GM19035 (cell line): Measurements from ENCODE around the gene ZNF267.
"Not testable (repeated sequence)": the region's sequence is repeated elsewhere in the genome, so short reads cannot be mapped to it uniquely, and the experiment has no call there.

Experiments
- ATAC-seq: cut with Tn5 transposase; IDR thresholded peaks from one replicate; pipeline ENCODE4 v1.9.1; 2021; ENCODE audit not compliant: unreplicated experiment

The ZNF267 gene

DNA sequence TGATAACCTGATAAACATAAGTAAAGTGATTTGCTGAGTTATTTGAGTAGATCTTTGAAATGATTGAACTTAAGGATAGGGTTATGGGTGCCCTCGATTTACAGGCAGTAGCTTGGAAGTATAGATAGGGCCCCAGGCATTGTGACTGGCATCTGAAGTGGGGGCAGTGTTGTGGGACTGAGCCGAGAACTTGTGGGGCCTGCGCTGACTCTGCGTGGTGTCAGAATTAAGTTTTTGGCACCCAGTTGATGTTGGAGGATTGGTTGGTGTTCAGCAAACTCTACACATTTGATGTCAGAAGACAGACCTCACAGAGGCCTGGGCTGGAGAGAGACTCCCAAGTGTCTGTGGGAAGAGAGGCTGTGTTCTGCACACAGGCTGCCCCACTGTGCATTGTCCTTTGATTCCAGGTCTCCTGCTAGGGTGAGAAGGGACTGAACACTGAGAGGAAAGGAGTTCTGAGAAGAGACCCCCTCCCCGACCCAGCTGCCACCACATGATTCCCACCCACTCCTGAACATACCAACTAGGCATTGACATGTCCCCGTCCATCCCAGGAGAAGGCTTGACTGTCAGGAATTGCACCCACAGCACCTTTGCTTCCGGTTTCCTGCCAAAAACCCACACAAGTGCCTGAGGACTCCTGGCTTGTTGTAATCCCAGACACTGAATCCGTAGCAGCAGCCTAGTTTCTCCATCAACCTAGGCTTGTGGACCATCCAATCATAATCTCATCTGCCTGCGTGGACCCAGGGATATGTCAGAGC, 4.5 kb downstream of the ZNF267 start:
- ATAC-seq: no peak

DNA sequence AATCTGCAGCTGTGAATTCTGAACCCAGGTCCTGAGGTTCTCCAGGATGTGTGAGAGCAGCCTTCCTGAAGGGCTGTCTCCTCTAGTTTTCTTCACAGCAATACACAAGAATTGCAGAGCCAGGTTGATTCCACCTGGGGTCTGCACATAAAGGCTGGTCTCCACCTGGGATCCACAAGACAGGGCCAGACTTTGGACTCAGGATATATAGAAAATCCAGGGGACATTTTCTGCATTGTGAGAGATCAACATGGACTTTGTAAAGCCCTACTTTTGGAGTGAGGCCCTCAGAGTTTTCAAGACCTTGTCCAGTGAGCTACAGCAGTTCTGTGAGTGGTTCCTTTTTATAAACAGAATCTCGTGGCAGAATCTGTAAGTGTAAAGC, 6.3 kb downstream of the ZNF267 start:
- ATAC-seq: no peak

DNA sequence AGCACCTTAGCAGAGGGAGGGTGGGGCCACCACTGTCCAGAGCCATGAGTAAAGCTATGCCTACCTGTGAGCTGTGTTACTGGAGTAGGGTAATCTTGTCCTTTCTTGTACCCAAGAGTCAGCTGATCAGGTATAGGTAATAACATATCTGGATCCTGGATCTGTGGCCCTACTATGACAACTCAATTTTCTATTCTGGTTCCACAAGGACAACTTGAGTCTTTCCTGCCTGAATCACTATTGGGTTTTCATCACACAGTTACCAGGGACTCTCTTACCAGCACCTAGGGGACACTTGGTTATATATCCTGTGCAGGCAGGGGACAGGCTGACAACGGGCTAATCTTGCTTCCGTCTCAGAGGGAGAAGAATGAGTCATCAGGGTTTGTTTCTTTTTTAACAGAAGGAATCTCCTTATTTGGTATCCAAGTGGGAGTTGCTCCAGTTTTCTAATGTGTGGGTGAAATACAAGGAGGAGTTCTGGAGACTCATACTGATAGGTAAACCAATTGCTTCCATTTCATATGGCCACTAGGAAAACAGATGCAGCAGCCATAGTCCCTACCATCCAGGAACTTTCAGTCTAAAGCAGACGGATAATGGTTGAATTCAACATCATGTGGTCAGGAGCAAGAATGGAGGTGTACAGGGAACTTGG, 6.8 kb downstream of the ZNF267 start:
- no peak for ATAC-seq

DNA sequence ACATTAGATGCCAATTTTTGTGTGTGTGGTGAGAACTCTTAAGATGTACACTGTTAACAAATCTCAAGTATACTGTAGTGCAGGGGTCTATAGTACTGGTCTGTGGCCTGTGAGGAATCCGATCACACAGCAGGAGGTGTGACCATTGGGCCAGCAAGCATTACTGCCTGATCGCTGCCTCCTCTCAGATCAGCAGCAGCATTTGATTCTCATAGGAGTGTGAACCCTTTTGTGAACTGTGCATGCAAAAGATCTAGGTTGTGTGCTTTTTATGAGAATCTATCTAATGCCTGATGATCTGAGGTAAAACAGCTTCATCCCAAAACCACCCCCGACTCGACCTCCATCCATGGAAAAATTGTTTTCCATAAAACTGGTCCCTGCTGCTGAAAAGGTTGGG, 12.6 kb downstream of the ZNF267 start:
- ATAC-seq: no peak

DNA sequence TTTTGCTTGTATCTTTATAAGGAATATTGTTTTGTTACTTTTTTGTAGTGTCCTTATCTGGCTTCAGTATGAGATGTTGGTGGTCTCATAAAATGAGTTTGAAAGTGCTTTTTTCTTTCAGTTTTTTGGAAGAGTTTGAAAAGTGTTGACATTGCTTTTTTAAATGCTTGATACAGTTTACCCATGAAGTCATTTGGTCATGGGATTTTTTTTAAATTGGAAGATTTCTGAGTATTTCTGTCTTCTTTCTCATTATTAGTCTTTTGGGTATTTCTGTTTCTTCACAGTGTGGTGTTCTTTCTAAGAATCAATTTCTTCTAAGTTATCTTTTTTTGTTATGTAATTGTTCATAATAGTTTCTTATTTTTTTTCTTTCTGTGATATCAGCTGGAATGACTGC, 15.1 kb downstream of the ZNF267 start:
- ATAC-seq: no peak

DNA sequence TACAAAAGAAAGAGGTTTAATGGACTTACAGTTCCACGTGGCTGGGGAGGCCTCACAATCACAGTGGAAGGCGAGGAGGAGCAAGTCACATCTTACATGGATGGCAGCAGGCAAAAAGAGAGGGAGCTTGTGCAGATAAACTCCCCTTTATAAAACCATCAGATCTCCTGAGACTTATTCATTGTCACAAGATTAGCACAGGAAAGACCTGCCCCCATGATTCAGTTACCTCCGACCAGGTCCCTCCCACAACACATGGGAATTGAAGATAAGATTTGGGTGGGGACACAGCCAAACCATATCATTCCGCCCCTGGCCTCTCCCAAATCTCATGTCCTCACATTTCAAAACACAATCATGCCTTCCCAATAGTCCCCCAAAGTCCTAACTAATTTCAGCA, 18.5 kb downstream of the ZNF267 start:
- ATAC-seq: not testable (repeated sequence)

DNA sequence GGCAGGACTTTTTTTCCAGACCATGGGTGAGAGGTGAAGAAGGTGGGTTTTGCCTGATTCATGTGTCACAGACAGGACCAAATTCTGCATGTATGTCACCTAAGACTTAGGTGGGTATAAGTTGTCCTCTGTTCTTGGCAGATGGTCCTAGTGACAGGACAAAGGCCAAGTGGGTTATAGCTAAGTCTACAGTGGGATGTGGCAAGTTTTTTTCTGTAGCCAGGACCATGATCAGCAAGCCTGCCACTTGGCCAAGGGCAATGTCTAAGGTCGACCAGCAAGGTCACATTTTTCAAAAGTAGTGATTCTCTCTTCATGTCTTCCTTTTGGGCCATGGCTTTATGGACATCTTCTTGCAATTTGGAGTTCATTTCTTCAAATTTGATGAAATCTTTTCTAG, 20.2 kb downstream of the ZNF267 start:
- ATAC-seq: no peak

DNA sequence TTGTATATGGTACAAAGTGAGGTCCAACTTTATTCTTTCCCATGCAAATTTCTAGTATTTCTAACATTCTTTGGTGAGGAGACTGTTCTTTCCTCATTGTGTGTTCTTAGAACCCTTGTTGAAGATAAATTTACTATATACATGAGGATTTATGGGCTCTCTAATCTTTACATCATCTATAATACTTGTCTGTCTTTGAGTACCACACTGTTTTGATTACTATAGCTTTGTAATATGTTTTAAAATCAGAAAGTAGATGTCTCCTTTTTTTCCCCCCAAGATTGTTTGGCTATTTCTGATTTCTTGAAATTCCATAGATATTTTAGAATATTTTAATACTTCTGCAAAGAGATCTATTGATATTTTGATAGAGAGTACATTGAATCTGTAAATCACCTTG, 23.7 kb downstream of the ZNF267 start:
- no peak for ATAC-seq

DNA sequence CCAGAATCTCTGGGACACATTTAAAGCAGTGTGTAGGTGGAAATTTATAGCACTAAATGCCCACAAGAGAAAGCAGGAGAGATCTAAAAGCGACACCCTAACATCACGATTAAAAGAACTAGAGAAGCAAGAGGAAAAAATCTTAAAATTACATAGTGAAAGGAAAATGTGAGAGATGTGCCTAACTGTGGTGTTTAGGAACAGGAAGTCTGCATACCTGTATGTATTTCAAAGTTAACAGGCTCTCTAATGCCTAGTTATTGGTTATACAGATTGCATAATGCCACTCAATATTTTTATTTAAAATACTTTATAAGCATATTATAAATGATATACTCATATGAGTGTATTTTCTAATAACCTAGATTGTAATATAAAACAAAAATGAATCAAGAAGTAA, 25.9 kb downstream of the ZNF267 start:
- ATAC-seq: no peak

DNA sequence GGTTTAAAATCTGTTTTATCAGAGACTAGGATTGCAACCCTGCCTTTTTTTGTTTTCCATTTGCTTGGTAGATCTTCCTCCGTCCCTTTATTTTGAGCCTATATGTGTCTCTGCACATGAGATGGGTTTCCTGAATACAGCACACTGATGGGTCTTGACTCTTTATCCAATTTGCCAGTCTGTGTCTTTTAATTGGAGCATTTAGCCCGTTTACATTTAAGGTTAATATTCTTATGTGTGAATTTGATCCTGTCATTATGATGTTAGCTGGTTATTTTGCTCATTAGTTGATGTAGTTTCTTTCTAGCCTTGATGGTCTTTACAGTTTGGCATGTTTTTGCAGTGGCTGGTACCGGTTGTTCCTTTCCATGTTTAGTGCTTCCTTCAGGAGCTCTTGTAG, 31.0 kb downstream of the ZNF267 start:
- ATAC-seq: not testable (repeated sequence)

DNA sequence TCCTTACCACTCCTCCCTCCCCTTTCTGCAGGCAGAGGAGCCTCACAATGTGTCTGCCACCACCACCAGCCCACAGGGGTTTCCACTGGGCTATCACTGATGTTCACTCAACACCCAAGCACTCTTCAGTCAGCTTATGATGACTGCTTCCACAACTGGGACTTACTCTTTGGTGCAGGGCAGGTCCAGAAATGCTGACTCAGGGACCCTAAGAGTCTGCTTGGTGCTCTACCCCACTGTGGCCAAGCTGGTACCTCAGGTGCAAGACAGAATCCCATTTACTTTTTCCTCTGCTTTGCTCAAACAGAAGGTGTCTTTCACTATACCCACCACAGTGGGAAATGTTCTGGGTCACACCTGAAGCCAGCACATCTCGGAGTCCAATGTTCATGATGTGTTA, 40.1 kb downstream of the ZNF267 start:
- ATAC-seq: no peak

DNA sequence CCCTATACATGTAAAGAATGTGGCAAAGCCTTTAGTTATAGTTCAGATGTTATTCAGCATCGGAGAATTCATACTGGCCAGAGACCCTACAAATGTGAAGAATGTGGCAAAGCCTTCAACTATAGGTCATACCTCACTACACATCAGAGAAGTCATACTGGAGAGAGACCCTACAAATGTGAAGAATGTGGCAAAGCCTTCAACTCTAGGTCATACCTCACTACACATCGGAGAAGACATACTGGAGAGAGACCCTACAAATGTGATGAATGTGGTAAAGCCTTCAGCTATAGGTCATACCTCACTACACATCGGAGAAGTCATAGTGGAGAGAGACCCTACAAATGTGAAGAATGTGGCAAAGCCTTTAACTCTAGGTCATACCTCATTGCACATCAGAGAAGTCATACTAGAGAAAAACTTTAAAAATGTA, 42.5 kb downstream of the ZNF267 start:
- ATAC-seq: no peak

DNA sequence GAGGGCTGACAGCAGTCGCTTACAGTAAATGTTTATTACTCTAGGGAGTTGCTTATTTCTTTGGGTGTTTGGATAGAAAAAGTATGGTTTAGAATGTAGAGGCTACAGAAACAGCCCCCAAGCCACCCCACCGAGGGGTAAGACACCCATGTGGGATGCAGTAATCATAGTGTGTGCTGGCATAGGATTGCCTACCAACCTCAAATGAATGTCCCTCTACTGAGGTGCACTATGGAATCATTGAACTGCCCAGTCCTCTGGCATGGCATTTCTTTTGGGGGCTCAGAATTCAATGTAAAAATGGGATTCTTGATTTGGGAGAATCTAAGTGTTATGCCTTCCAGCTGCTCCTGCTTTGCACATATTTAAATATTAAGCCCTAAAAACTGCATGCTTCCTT, 46.8 kb downstream of the ZNF267 start:
- ATAC-seq: no peak

DNA sequence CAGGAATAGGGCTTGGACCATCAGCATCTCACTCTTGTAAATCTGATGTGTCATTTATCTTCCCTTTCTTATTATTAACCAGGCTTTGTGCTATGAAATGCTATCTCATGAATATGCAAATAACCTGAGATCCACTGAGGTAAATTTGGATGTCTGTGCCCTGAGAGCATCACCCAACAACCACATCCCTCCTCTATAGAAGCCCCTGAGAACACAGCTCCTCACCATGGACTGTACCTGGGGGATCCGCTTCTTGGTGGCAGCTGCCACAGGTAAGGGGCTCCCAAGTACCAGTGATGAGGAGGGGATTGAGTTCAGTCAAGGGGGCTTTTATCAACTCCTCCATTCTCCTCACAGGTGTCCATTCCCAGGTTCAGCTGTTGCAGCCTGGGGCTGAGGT, 78.2 kb downstream of the ZNF267 start:
- not testable (repeated sequence) for ATAC-seq

DNA sequence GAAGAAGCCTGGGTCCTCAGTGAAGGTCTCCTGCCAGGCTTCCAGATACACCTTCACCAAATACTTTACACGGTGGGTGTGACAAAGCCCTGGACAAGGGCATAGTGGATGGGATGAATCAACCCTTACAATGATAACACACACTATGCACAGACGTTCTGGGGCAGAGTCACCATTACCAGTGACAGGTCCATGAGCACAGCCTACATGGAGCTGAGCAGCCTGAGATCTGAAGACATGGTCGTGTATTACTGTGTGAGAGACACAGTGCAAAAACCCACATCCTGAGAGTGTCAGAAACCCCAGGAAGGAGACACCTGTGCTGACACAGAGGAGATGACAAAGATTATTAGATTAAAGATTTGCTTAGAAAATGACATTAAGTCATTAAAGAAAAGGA, 78.6 kb downstream of the ZNF267 start:
- not testable (repeated sequence) for ATAC-seq

DNA sequence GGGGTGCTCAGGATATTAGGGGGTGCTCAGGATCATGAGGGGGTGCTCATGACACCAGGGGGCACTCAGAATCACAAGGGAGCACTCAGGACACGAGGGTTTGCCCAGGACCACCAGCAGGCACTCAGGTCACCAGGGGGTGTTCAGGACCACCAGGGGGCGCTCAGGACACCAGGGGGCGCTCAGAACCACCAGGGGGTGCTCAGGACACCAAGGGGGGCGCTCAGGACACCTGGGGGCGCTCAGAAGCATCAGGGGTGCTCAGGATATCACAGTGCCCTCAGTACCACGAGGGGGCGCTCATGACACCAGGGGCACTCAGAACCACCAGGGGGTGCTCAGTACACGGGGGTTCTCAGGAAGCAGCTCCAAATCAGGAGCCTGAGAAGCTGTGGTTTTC, 82.6 kb downstream of the ZNF267 start:
- not testable (repeated sequence) for ATAC-seq

DNA sequence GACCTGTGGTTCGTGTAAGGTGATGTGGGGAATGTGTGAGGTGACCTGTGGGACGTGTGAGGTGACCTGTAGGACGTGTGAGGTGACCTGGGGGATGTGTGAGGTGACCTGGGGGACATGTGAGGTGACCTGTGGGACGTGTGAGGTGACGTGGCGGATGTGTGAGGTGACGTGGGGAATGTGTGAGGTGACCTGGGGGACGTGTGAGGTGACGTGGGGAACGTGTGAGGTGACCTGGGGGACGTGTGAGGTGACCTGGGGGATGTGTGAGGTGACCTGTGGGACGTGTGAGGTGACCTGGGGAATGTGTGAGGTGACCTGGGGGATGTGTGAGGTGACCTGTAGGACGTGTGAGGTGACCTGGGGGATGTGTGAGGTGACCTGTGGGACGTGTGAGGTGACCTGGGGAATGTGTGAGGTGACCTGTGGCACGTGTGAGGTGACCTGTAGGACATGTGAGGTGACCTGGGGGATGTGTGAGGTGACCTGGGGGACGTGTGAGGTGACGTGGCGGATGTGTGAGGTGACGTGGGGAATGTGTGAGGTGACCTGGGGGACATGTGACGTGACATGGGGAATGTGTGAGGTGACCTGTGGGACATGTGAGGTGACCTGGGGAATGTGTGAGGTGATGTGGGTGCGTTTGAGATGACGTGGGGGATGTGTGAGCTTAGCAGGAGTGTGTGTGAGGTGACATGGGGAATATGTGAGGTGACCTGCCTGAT, 86.7 kb downstream of the ZNF267 start:
- ATAC-seq: not testable (repeated sequence)
